Liver (tissue), 9 donors: ENCODE results near the gene MYOZ1. TPM values are rescaled to one million over a fixed set of nuclear protein-coding genes. Genes with fewer than 3 reads are reported as not detected.

Experiments used
- DNase-seq: peaks from one replicate; pipeline ENCODE4 v3.0.0-alpha.2; 2017; ENCODE audit warnings: low spot score
- H3K27ac ChIP-seq, 2 donors: one replicate each; pipeline ENCODE4 v1.7.0; 2013; ENCODE audit warnings: inconsistent platforms in 2 of 2, low read length in 2 of 2, control low read depth in 1 of 2, low read depth in 1 of 2, mild to moderate bottlenecking in 1 of 2
- H3K27me3 ChIP-seq, 4 donors: one replicate each; pipeline versions ENCODE4 v1.6.1 to v1.7.0; 2013; ENCODE audit warnings: low read length in 3 of 4, inconsistent platforms in 1 of 4, mild to moderate bottlenecking in 1 of 4, moderate library complexity in 1 of 4; ENCODE audit not compliant: control insufficient read depth in 4 of 4, insufficient read depth in 4 of 4
- H3K36me3 ChIP-seq, 4 donors: one replicate each; pipeline versions ENCODE4 v1.6.1 to v1.7.0; 2013; ENCODE audit warnings: low read length in 3 of 4, mild to moderate bottlenecking in 3 of 4, low read depth in 1 of 4, moderate library complexity in 1 of 4; ENCODE audit not compliant: control insufficient read depth in 4 of 4, insufficient read depth in 3 of 4
- H3K4me1 ChIP-seq, 4 donors: one replicate each; pipeline versions ENCODE4 v1.6.1 to v1.7.0; 2013; ENCODE audit warnings: low read length in 3 of 4, mild to moderate bottlenecking in 3 of 4, moderate library complexity in 1 of 4; ENCODE audit not compliant: control insufficient read depth in 4 of 4, insufficient read depth in 4 of 4
- H3K4me3 ChIP-seq, 3 donors: one replicate each; pipeline versions ENCODE4 v1.6.1 to v1.7.0; 2013; ENCODE audit warnings: low read length in 3 of 3, control low read depth in 1 of 3, low read depth in 1 of 3, mild to moderate bottlenecking in 1 of 3
- H3K9ac ChIP-seq, 2 donors: one replicate each; pipeline ENCODE4 v1.7.0; 2013; ENCODE audit warnings: low read length in 2 of 2, mild to moderate bottlenecking in 2 of 2, moderate library complexity in 2 of 2, control low read depth in 1 of 2, low read depth in 1 of 2
- H3K9me3 ChIP-seq, 4 donors: one replicate each; pipeline versions ENCODE4 v1.6.1 to v1.7.0; 2013; ENCODE audit warnings: low read length in 3 of 4; ENCODE audit not compliant: control insufficient read depth in 4 of 4
- ATF3 ChIP-seq: IDR thresholded peaks from 2 replicates; pipeline ENCODE4 v1.6.1; 2016; ENCODE audit warnings: antibody characterized with exemption
- CTCF ChIP-seq: fragments of 150-350 bp; IDR thresholded peaks from 2 replicates; pipeline ENCODE4 v1.5.1; 2017; ENCODE audit warnings: improper control_type of control experiment, low read depth, low read length; ENCODE audit not compliant: missing input control
- EGR1 ChIP-seq, 2 donors: IDR thresholded peaks; 2 replicates each; pipeline ENCODE4 v1.6.1; 2016 to 2018; ENCODE audit warnings: antibody characterized with exemption in 2 of 2, low read depth in 2 of 2
- FOXA1 ChIP-seq: IDR thresholded peaks from 2 replicates; pipeline ENCODE4 v1.6.1; 2016; ENCODE audit warnings: antibody characterized with exemption
- FOXA2 ChIP-seq: IDR thresholded peaks from 2 replicates; pipeline ENCODE4 v1.6.1; 2016; ENCODE audit warnings: antibody characterized with exemption
- GABPA ChIP-seq, 2 donors: IDR thresholded peaks in 1 of 2; conservative IDR thresholded peaks in 1 of 2; 2 replicates each; pipeline ENCODE4 v1.6.1; 2016; ENCODE audit warnings: antibody characterized with exemption in 2 of 2, mild to moderate bottlenecking in 1 of 2, moderate library complexity in 1 of 2
- HNF4A ChIP-seq, 2 donors: conservative IDR thresholded peaks; 2 replicates each; pipeline ENCODE4 v1.6.1; 2016; ENCODE audit warnings: antibody characterized with exemption in 2 of 2, mild to moderate bottlenecking in 2 of 2
- HNF4G ChIP-seq: IDR thresholded peaks from 2 replicates; pipeline ENCODE4 v1.6.1; 2016; ENCODE audit warnings: antibody characterized with exemption
- JUND ChIP-seq, 2 donors: IDR thresholded peaks; 2 replicates each; pipeline ENCODE4 v1.6.1; 2016; ENCODE audit warnings: antibody characterized with exemption in 2 of 2
- NR2F2 ChIP-seq: IDR thresholded peaks from 2 replicates; pipeline ENCODE4 v1.6.1; 2016; ENCODE audit warnings: antibody characterized with exemption
- RAD21 ChIP-seq, 2 donors: IDR thresholded peaks; 2 replicates each; pipeline ENCODE4 v1.6.1; 2016; ENCODE audit warnings: antibody characterized with exemption in 2 of 2, mild to moderate bottlenecking in 2 of 2
- REST ChIP-seq: IDR thresholded peaks from 2 replicates; pipeline ENCODE4 v1.6.1; 2016; ENCODE audit warnings: antibody characterized with exemption, mild to moderate bottlenecking
- RXRA ChIP-seq, 2 donors: IDR thresholded peaks; 2 replicates each; pipeline ENCODE4 v1.6.1; 2017 to 2018; ENCODE audit warnings: antibody characterized with exemption in 2 of 2, mild to moderate bottlenecking in 1 of 2
- SP1 ChIP-seq: IDR thresholded peaks from 2 replicates; pipeline ENCODE4 v1.6.1; 2018; ENCODE audit warnings: antibody characterized with exemption, mild to moderate bottlenecking
- TAF1 ChIP-seq: conservative IDR thresholded peaks from 2 replicates; pipeline ENCODE4 v1.6.1; 2016; ENCODE audit warnings: antibody characterized with exemption, mild to moderate bottlenecking
- YY1 ChIP-seq: IDR thresholded peaks from 2 replicates; pipeline ENCODE4 v1.6.1; 2016; ENCODE audit warnings: antibody characterized with exemption, mild to moderate bottlenecking
- ZBTB33 ChIP-seq: IDR thresholded peaks from 2 replicates; pipeline ENCODE4 v1.6.1; 2016; ENCODE audit warnings: antibody characterized with exemption
- WGBS: extraction: QIAGEN DNeasy Blood & Tissue Kit; methylation state at CpG from one replicate; pipeline ENCODE4 v1.1.7; 2013; 5-methylcytosine and 5-hydroxymethylcytosine counted together
- polyA plus RNA-seq, 2 donors: library from polyadenylated mRNA; stranded (reverse) in 1 of 2; unstranded in 1 of 2; fragments of 200-250 nt in 1 of 2; fragments of >200 nt in 1 of 2; fragmentation: Nextera tagmentation in 1 of 2; extraction: Ambion mirVana in 1 of 2; gene quantifications; one replicate each; pipeline versions ENCODE4 v1.2.1 to v1.2.3, GENCODE V29; 2013 to 2015
- total RNA-seq, 2 donors: library from RNA; depleted of rRNA; stranded (reverse); fragments of >200 nt; gene quantifications; one replicate each; pipeline ENCODE4 v1.2.3, GENCODE V29; 2014
- TF ChIP-seq, protein P1 (sequence below): IDR thresholded peaks from 2 replicates; pipeline ENCODE4 v1.6.1; 2016; ENCODE audit warnings: antibody characterized with exemption
- donor health status: healthy.
- donor health status: healthy.
- donor health status: healthy.
- donor health status: healthy.
- donor health status: healthy.

MYOZ1 gene
- total and polyA plus RNA-seq, 4 donors: 0.14 to 0.23 (median 0.17) TPM; not detected in 1

DNA sequence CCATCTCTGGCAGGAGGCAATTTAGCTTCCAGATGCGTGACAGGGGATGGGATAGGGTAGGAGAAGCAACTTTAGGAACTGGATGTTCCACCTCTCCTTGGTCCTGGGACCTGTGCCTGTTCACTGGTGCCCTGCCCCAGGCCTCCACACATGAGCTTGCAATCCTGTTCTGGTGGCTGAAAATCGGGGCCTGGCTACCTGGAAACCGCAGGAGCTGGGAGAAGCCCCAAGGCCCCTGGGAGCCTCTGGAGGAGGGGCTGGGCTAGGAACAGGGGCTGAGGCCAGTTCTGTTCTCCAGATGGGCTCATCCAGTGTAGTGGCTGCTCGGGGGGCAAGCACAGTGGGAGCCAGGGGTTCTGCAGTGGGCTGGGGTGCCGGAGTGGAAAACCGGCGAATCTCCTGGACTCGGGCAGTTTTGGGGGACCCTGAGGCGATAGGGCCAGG is 5.3 kb upstream of the MYOZ1 start (continued):
- TF ChIP-seq FOXA2 (no peak), FOXA1 (no peak), HNF4G (no peak), ZBTB33 (no peak)
- TF ChIP-seq, protein P1, sequence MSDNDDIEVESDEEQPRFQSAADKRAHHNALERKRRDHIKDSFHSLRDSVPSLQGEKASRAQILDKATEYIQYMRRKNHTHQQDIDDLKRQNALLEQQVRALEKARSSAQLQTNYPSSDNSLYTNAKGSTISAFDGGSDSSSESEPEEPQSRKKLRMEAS: no peak

GRCh38 chr10:73645251-73645650 is 4.0 kb upstream of the MYOZ1 start:
- Histone ChIP-seq H3K4me3 (no peak overlapping the region), H3K9me3 (no peaks in the 10 kb centered on the region), H3K27ac (no peak overlapping the region), H3K36me3 (no peaks in the 10 kb centered on the region), H3K4me1 (peaks cover 0 to 4% (median 3%) of the 10 kb centered on the region in 4 donors), H3K27me3 (no peaks in the 10 kb centered on the region), H3K9ac (no peak overlapping the region)
- no peak for TF ChIP-seq CTCF
- no peak for TF ChIP-seq RAD21 (IDR thresholded peaks at IDR 0.05)
- TF ChIP-seq YY1: no peak
- no peak for TF ChIP-seq RXRA (IDR thresholded peaks at IDR 0.05)
- no peak for TF ChIP-seq FOXA2
- TF ChIP-seq ZBTB33: no peak
- TF ChIP-seq NR2F2: no peak
- no peak for TF ChIP-seq HNF4A (conservative IDR thresholded peaks at IDR 0.05)
- TF ChIP-seq, protein P1: no peak
- no peak for TF ChIP-seq FOXA1
- no peak for TF ChIP-seq GABPA (IDR thresholded peaks at IDR 0.05 in 1 of 2, conservative IDR thresholded peaks at IDR 0.05 in 1 of 2)
- no peak for TF ChIP-seq REST
- TF ChIP-seq EGR1 (IDR thresholded peaks at IDR 0.05; ENCODE audit: low read depth in 2 of 2): no peak
- TF ChIP-seq TAF1: no peak
- TF ChIP-seq ATF3: no peak
- TF ChIP-seq JUND (IDR thresholded peaks at IDR 0.05): no peak
- TF ChIP-seq SP1: no peak
- no peak for TF ChIP-seq HNF4G
- WGBS: 77% methylated on average over 3 of the region's 3 CpGs
- DNase-seq: no peak
